Measurements from ENCODE around the gene WFDC6.

WFDC6 gene

GRCh38 chr20:45515147-45515913, 24.0 kb downstream of the WFDC6 start, which contains the start of gene SPINT3:
Gene SPINT3 (minus strand): TSS chr20:45515622. CDS start chr20:45515608, 14 bp downstream.
- no peak for DNase-seq

DNA sequence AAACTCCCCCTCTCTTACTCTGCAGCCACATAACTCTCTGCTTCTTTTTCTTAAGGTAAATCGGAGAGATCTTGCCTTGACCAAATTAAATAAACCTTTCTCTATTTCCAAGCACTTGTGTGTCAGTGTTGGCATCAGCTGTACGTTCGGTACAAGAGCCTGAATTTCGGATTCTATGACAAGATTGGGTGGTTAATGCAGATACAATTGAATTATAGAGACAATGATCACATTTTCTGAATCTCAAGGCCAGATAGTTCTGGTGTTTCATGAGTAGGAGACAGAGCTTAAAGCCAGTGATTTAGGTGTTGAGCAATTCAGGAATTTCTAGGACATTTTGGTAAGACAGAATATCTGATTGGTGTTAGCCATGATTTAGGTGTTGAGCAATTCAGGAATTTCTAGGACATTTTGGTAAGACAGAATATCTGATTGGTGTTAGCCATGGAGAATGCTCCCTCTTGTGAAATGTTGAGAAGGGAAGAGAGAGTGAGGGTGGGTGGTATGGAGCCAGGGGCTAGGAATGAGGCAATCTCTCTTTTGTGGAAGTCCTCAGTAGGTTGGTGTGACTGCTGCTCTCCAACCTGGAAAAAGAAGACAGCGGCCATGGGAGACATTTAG, 28.9 kb downstream of the WFDC6 start:
- no peak for DNase-seq

DNA sequence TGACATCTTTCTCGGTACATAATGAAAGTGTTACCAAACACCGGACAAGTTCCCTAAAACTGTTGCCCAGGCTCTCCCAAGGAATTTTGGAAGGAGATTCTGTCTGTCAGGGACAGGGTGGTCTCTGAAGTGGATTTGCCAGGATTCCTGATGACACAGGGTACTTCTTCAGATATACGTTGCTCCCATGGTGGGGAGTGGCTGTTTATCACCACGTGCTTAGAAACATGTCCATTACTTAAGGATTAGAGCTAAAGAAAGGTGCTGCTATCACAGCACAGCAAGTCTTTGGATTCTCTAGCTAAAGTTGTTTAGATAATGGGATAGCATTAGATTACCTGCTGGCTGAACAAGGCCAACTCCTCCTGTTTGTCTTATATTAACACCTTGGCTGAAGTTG, 30.2 kb downstream of the WFDC6 start:
- no peak for DNase-seq

DNA sequence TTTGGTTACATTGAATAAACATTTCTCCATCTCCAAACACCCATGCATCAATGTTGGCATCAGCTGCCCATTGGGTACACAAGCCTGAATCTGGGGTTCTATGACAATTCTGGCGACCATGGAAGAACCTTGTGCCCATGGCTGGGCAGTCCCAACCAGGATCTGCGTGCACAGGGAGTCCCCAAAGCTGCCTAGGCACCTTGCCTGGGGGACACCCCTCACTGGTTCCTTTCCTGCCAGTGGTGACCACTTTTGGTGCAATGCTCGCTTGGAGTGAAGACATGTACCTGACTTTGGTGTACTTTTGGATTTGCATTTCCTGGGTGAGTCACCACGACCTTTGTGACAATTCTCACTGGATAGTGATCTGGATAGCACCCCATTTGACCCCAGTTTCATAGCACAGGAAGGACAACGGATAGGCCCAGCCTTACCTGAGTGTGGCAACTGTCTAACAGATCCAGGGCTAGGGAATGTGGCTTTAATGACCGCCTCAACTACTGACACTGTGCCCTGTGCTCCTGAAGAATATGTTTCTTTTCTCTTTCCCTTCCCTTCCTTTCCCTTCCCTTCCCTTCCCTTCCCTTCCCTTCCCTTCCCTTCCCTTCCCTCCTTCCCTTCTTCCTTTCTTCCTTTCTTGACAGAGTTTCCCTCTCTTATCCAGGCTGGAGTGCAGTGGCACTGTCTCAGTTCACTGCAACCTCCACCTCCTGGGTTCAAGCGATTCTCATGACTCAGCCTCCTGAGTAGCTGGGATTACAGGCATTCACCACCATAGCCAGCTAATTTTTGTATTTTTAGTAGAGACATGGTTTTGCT, 31.0 kb downstream of the WFDC6 start:
- no peak for DNase-seq

DNA sequence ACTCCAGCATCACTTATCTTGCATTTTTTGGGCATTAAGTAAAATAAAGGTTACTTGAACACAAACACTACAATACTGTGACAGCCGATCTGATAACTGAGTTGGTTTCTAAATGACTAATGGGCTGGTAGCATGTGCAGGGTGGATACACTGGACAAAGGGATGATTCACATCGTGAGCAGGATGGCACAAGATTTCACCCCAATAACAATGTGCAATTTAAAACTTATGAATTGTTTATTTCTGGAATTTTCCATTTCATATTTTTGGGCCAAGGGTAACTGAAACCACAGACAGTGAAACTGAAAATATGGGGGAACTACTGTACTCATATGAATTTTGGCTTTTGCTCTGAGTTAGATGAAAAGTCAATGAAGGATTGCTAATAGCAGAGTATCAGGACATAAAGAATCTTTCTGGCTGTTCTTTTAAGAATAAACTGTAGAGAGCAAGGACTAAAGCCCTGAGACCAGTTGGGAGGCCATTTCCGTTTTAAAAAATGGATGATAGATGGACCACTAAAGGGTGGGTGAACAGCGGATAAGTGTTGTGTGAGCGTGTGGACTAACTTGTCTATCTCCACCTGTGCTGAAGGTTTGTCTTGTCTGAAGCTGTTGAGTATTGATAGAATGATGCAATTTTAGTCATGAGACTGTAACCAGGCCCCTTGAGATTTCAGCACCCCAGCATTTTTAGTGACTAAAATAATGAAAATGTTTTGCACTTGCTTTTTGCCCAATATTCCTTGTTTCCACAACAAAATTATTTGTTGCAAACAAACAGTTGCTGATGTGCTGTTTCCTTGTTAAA, 32.1 kb downstream of the WFDC6 start:
- DNase-seq: no peak

DNA sequence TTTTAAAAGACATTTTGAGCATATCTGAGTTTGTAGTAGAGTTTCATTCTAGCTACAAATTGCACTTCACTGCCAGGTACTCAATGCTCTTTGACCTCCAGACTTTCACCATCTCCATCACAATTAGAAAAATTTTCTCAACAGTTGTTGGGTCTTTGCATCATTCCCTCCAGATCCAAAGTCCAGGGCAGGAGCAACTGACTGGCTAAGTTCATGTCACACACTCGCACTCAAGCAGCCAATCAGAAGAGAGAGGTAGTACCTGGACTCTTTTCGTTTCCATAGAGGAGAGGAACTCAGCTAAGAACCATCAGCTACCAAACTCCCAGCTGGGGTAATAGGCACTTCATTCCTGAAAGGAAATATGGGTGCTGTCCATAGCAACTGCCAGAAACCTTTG, 32.9 kb downstream of the WFDC6 start:
- no peak for DNase-seq

DNA sequence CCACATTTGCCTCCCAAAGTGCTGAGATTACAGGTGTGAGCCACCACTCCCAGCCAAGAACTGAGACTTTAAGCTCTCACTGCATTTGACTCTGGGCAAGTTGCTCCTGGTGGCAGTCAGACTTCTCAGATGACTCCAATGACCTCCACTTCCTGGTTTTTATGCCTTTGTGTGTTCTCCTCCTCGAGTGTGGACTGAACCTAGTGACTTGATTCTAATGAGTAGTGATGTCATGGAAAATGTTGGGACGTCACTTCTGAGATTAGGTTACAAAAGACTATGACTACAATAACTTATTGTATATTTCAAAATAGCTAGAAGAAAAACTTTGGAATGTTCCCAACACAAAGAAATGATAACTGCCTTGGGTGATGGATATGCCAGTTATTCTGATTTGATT, 35.9 kb downstream of the WFDC6 start:
- no peak for DNase-seq

DNA sequence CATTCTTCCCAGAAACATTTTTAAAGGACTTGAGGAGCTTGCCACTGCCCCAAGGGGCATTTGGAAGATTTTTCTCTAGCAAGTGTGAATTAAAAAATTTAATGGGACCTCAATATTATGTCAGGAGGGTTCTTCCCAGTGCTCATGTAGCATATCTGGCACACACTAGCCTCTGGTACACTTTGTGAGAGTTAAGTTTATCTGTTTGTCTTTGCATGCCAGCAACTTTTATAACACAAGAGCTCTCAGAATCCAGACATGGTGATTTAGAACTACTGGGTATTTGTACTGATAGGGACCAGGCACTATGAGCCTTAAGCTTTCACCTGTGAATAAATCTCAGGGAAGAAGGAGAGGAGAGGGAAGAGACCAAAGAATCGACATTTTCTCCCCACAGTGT, 36.7 kb downstream of the WFDC6 start:
- no peak for DNase-seq

DNA sequence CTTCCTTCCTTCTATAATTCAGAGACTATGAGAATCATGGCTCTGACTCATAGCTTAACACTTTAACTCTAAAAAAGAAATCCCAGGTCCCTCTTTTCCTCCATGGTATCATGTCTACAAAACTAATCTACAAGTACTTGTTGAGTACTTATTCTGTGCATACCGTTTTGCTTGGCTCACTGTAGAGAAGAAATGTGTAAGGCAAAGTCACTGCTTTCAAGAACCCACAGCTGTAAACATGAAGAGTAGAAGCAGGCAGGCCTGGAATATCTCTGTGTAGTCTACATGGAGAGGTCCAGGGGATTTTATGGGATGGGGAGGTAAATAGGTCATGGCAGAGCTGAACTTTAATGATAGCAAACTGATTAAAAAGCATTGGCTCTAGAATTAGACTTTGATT, 37.7 kb downstream of the WFDC6 start:
- DNase-seq: no peak

GRCh38 chr20:45500022-45500421, 39.3 kb downstream of the WFDC6 start:
- no peak for DNase-seq

- DNase-seq: no peak
Observed at GRCh38 chr20:45497971-45498494, 41.2 kb downstream of the WFDC6 start.

- no peak for DNase-seq
Observed at GRCh38 chr20:45496166-45496565, 43.1 kb downstream of the WFDC6 start.

GRCh38 chr20:45495501-45495941, 43.8 kb downstream of the WFDC6 start:
- no peak for DNase-seq

- DNase-seq: no peak
Observed at GRCh38 chr20:45489083-45489531, 50.2 kb downstream of the WFDC6 start.

GRCh38 chr20:45487231-45487635, 52.0 kb downstream of the WFDC6 start:
- no peak for DNase-seq

- no peak for DNase-seq
Observed at GRCh38 chr20:45485388-45485787, 53.9 kb downstream of the WFDC6 start.

- no peak for DNase-seq
Observed at GRCh38 chr20:45484676-45485075, 54.6 kb downstream of the WFDC6 start.

All from fibroblast of skin of right quadriceps (primary cell).